AG04449 (cell line): ENCODE data around the gene TNRC6B.

ENCODE experiments used
- CTCF ChIA-PET: fragments of 350-600 bp; formaldehyde crosslinking; extraction: SDS; loops from one replicate; lab custom pipeline; 2021; ENCODE audit warnings: antibody characterized with exemption; lab: Yijun Ruan, JAX
- POLR2A ChIA-PET: fragments of 400-600, 350-600 bp; formaldehyde crosslinking; extraction: SDS; loops from one replicate; lab custom pipeline; 2020; ENCODE audit warnings: antibody characterized with exemption, inconsistent platforms; lab: Yijun Ruan, JAX
- DNase-seq: peaks from one replicate; pipeline ENCODE4 v3.0.0-alpha.2; 2010; ENCODE audit warnings: low read depth, low spot score
- H3K4me3 ChIP-seq: 2 replicates; pipeline ENCODE4 v1.5.1; 2011; ENCODE audit warnings: low read depth, mild to moderate bottlenecking, control low read depth, low read length
- CTCF ChIP-seq: IDR thresholded peaks from one replicate; pipeline ENCODE4 v1.5.1; 2011; ENCODE audit warnings: mild to moderate bottlenecking, moderate library complexity, low read length, control low read depth, inconsistent platforms; ENCODE audit not compliant: insufficient read depth; ENCODE audit errors: missing control alignments

TNRC6B gene

GRCh38 chr22:40240160-40240559 lies 62.4 kb downstream of the TNRC6B start:
- H3K4me3 ChIP-seq = no peak overlapping the region
- POLR2A ChIA-PET = no interaction called here
- DNase-seq = no peak
- no peak for TF ChIP-seq CTCF
- CTCF ChIA-PET = interaction anchor here (0.6 kb wide), 1 partner anchor 373 kb away, joined by 3 read pairs; no protein-coding TSS in a partner anchor

- DNase-seq = no peak
- POLR2A ChIA-PET = no interaction called here
- no peak for TF ChIP-seq CTCF
- CTCF ChIA-PET = interaction anchor here (0.6 kb wide), 1 partner anchor 374 kb away, joined by 3 read pairs; no protein-coding TSS in a partner anchor
- H3K4me3 ChIP-seq = no peak overlapping the region
These were observed 63.0 kb downstream of the TNRC6B start for GRCh38 chr22:40240686-40241085.

GRCh38 chr22:40241200-40241763 lies 63.6 kb downstream of the TNRC6B start:
- ChIA-PET POLR2A (no interaction called here), CTCF (interaction anchor here (0.9 kb wide), 1 partner anchor 8 kb away, joined by 3 read pairs; no protein-coding TSS in a partner anchor)
- no peak for DNase-seq
- no peak overlapping the region for H3K4me3 ChIP-seq
- TF ChIP-seq CTCF = no peak

- DNase-seq = no peak
- TF ChIP-seq CTCF = no peak
These were observed 66.2 kb downstream of the TNRC6B start for GRCh38 chr22:40243891-40244290.

GRCh38 chr22:40244586-40244985 lies 66.9 kb downstream of the TNRC6B start:
- ChIA-PET POLR2A (no interaction called here), CTCF (no interaction called here)
- no peak for DNase-seq
- no peak for TF ChIP-seq CTCF
- H3K4me3 ChIP-seq = no peak overlapping the region

More at GRCh38 chr22:40243891-40244290, 66.2 kb downstream of the TNRC6B start:
- POLR2A ChIA-PET = no interaction called here
- CTCF ChIA-PET = interaction anchor here (1.6 kb wide), 1 partner anchor 10 kb away, joined by 3 read pairs; no protein-coding TSS in a partner anchor
- no peak overlapping the region for H3K4me3 ChIP-seq

GRCh38 chr22:40247976-40248375 lies 70.3 kb downstream of the TNRC6B start:
- POLR2A ChIA-PET = no interaction called here
- no peak for DNase-seq
- H3K4me3 ChIP-seq = no peak overlapping the region
- CTCF ChIA-PET = no interaction called here
- no peak for TF ChIP-seq CTCF
